OCI-LY3 (cell line): ENCODE results near the gene DUSP5.

Experiments
- H2AFZ ChIP-seq: fragments of 200-600, 300-600 bp; shearing (Covaris generic); 2 replicates; pipeline ENCODE4 v1.6.0; 2014; ENCODE audit warnings: antibody characterized with exemption, low read depth, low read length
- H3K27ac ChIP-seq: fragments of 200-600, 300-600 bp; sonication (generic); 2 replicates; pipeline ENCODE4 v1.5.1; 2014; ENCODE audit warnings: mild to moderate bottlenecking, low read length, moderate library complexity, mixed read lengths
- H3K27me3 ChIP-seq: fragments of 200-600, 300-600 bp; sonication (generic); 2 replicates; pipeline ENCODE4 v1.6.1; 2014; ENCODE audit warnings: low read depth, low read length, mixed read lengths
- H3K36me3 ChIP-seq: fragments of 200-600, 300-600 bp; sonication (generic); replicated peaks from 2 replicates; pipeline ENCODE3; 2014; ENCODE audit warnings: low read depth, low read length, mixed read lengths
- H3K4me1 ChIP-seq: fragments of 300-600, 200-600 bp; sonication (generic); 2 replicates; pipeline ENCODE4 v1.6.1; 2014; ENCODE audit warnings: low read length, mixed read lengths
- H3K4me2 ChIP-seq: fragments of 200-600, 300-600 bp; sonication (generic); 2 replicates; pipeline ENCODE4 v1.6.1; 2014; ENCODE audit warnings: low read length, mixed read lengths
- H3K4me3 ChIP-seq: fragments of 300-600, 200-600 bp; sonication (generic); 2 replicates; pipeline ENCODE4 v1.5.1; 2014; ENCODE audit warnings: antibody characterized with exemption, mild to moderate bottlenecking, low read length, moderate library complexity
- H3K79me2 ChIP-seq: fragments of 300-600, 200-600 bp; shearing (Covaris generic); 2 replicates; pipeline ENCODE4 v1.6.1; 2014; ENCODE audit warnings: mild to moderate bottlenecking, low read length, mixed read lengths
- H3K9ac ChIP-seq: fragments of 300-600, 200-600 bp; shearing (Covaris generic); 2 replicates; pipeline ENCODE4 v1.6.0; 2014; ENCODE audit warnings: mild to moderate bottlenecking, low read length, moderate library complexity
- H3K9me3 ChIP-seq: fragments of 200-600, 300-600 bp; shearing (Covaris generic); 2 replicates; pipeline ENCODE4 v1.6.1; 2014; ENCODE audit warnings: low read length, mixed read lengths; ENCODE audit not compliant: insufficient read depth
- H4K20me1 ChIP-seq: fragments of 200-600, 300-600 bp; sonication (generic); 2 replicates; pipeline ENCODE4 v1.6.1; 2016; ENCODE audit warnings: low read length, mixed read lengths; ENCODE audit not compliant: insufficient read depth
- EZH2phosphoT487 ChIP-seq: fragments of 200-600 bp; shearing (Covaris generic); IDR thresholded peaks from 2 replicates; pipeline ENCODE4 v1.6.1; 2018; ENCODE audit warnings: antibody characterized with exemption, mixed run types, low read depth
- TF ChIP-seq, protein P1 (sequence below): fragments of 200-600, 300-600 bp; sonication (generic); IDR thresholded peaks from 2 replicates; pipeline ENCODE4 v1.5.1; 2014; ENCODE audit warnings: antibody characterized with exemption, low read length, low read depth

The DUSP5 gene

DNA sequence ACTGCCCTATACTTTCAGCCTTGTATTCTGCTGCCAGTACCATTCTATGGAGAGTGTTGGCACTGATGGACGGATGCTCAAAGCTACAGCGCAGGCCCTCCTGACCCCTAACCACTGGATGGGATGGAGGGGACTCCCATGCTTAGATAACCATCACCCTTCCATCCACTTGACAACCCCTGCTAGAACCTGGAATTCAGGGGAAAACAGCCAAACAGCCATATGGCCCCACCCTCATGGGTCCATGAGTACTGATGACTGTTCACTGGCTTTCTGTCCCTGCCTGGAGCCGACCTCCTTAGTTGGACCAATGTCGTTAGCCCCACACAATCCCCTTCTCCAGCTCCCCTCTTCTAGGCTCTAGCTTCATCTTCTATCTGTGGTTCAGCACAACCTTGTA, 16.2 kb downstream of the DUSP5 start:
- Histone ChIP-seq H3K79me2 (no peaks in the 10 kb centered on the region), H3K9me3 (no peaks in the 10 kb centered on the region), H2AFZ (no peak overlapping the region), H3K9ac (no peak overlapping the region), H3K4me2 (no peak overlapping the region), H3K27ac (no peak overlapping the region), H3K27me3 (no peaks in the 10 kb centered on the region), H3K36me3 (peaks cover 38% of the 10 kb centered on the region), H3K4me1 (no peaks in the 10 kb centered on the region), H4K20me1 (peaks cover 4% of the 10 kb centered on the region; the same call in 1 of the 2 replicates), H3K4me3 (no peak overlapping the region)
- TF ChIP-seq, protein P1, sequence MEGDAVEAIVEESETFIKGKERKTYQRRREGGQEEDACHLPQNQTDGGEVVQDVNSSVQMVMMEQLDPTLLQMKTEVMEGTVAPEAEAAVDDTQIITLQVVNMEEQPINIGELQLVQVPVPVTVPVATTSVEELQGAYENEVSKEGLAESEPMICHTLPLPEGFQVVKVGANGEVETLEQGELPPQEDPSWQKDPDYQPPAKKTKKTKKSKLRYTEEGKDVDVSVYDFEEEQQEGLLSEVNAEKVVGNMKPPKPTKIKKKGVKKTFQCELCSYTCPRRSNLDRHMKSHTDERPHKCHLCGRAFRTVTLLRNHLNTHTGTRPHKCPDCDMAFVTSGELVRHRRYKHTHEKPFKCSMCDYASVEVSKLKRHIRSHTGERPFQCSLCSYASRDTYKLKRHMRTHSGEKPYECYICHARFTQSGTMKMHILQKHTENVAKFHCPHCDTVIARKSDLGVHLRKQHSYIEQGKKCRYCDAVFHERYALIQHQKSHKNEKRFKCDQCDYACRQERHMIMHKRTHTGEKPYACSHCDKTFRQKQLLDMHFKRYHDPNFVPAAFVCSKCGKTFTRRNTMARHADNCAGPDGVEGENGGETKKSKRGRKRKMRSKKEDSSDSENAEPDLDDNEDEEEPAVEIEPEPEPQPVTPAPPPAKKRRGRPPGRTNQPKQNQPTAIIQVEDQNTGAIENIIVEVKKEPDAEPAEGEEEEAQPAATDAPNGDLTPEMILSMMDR = no peak
- TF ChIP-seq EZH2phosphoT487 = no peak

DNA sequence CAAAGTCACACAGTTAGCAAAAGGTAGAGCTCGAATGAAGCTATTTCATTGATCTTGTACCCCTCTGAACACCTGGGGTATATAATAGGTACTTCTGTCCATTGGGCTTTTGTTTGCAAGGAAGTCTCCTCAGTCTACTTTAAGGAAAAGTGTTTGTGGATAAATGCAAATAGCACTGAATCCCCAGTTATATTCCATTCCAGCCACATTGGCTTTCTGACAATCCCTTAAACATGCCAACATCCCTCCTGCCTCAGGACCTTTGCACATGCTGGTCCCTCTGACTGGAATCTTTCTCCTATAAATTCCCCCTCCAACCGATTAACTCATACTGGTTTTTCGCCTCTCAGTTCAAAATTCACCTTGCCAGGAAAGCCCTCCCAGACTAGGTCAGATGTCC, 17.1 kb downstream of the DUSP5 start:
- Histone ChIP-seq H3K9me3 (no peaks in the 10 kb centered on the region), H3K4me1 (no peaks in the 10 kb centered on the region), H4K20me1 (peaks cover 4% of the 10 kb centered on the region; the same call in 1 of the 2 replicates), H3K36me3 (peaks cover 30% of the 10 kb centered on the region), H3K27me3 (no peaks in the 10 kb centered on the region), H3K4me2 (no peak overlapping the region), H3K9ac (no peak overlapping the region), H2AFZ (no peak overlapping the region), H3K27ac (no peak overlapping the region), H3K79me2 (no peaks in the 10 kb centered on the region), H3K4me3 (no peak overlapping the region)
- TF ChIP-seq, protein P1 = no peak
- TF ChIP-seq EZH2phosphoT487 = no peak

DNA sequence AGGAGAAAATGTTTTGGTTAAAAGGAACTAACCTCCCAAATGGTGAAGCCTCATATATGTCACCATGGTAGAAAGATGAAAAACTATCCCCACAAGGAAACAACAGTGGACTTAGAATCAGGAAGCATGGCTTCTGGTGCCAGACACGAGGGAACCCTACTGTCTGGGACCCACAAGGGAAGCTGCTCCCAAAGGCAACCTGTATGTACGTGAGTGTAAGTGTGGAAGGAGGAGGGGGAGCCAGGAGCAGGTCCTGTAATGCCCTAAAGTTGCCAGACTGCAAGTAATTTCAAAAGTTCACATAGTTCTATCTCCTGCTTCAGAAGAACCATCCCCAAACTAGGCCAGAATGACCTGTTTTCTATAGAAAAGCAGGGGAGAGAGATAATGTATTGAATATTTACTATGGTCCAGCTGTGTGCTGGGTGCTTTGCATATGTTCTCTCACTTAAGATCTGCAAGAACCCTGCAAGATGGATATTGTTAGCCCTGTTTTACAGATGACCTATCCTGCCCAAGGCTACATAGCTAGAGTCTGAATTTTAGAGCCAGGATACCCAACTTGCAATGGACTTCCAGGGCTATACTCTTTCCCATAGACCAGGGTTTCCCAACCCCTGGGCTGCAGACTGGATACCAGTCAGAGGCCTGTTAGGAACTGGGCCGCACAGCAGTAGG, 19.2 kb downstream of the DUSP5 start:
- Histone ChIP-seq H4K20me1 (peaks cover 4% of the 10 kb centered on the region; the same call in 1 of the 2 replicates), H3K4me2 (no peak overlapping the region), H3K4me3 (no peak overlapping the region), H3K9ac (no peak overlapping the region), H3K9me3 (no peaks in the 10 kb centered on the region), H3K4me1 (no peaks in the 10 kb centered on the region), H2AFZ (no peak overlapping the region), H3K79me2 (no peaks in the 10 kb centered on the region), H3K27ac (no peak overlapping the region), H3K36me3 (peaks cover 12% of the 10 kb centered on the region), H3K27me3 (no peaks in the 10 kb centered on the region)
- no peak for TF ChIP-seq EZH2phosphoT487
- TF ChIP-seq, protein P1 = no peak

DNA sequence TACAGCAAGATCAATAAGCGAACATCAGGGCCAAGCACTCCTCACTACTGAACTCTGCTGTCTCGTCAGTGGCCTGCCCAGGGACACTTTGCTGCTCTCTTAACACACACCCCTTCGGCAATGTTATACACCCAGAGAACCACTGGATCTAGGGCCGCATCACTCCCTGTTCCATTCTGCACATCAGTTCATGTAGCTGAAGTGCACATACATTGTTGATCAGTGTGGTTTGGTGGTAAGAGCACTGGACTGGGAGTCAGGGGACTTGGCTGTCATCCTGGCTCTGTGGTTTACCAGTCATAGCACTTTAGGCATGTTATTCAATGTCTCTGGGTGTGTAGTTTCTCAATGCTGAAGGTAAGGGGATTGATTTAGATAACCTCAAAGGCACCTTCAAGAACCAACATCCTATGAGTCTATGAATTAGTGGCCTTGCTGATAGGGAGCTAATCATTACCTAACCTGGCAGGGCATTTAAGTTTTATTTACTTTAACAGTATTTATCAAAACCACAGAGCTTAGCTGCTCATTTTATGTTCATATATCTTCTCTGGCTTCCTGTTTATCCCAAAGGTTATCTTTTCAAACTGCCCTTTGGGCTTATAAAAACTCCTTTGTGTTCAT, 24.8 kb downstream of the DUSP5 start:
- Histone ChIP-seq H3K9me3 (no peaks in the 10 kb centered on the region), H3K27ac (no peak overlapping the region), H3K36me3 (no peaks in the 10 kb centered on the region), H3K27me3 (no peaks in the 10 kb centered on the region), H2AFZ (no peak overlapping the region), H4K20me1 (no peaks in the 10 kb centered on the region), H3K4me3 (no peak overlapping the region), H3K9ac (no peak overlapping the region), H3K4me1 (no peaks in the 10 kb centered on the region), H3K79me2 (no peaks in the 10 kb centered on the region), H3K4me2 (no peak overlapping the region)
- TF ChIP-seq, protein P1 = no peak
- no peak for TF ChIP-seq EZH2phosphoT487
